Spleen (tissue), 7 donors: ENCODE results near the gene PDE4B.

Experiments used
- CTCF ChIP-seq, 11 experiments: fragments of 200-600 bp in 7 of 11; fragments of 450-650 bp in 4 of 11; sonication (generic) in 4 of 11; IDR thresholded peaks in 8 of 11; conservative IDR thresholded peaks in 3 of 11; 1 replicate in 7 of 11; 2 replicates in 4 of 11; pipeline versions ENCODE4 v1.4.0 to v1.8.0; 2016 to 2021; ENCODE audit warnings: antibody characterized with exemption in 11 of 11, inconsistent platforms in 4 of 11, mild to moderate bottlenecking in 1 of 11
- POLR2A ChIP-seq, 3 donors: fragments of 450-650 bp; IDR thresholded peaks; one replicate each; pipeline ENCODE4 v1.5.1; 2017; ENCODE audit warnings: antibody characterized with exemption in 3 of 3, mild to moderate bottlenecking in 1 of 3
- donor health status: DM: no; HTN: no; CAD: no; lungs with moderate emphysema.
- donor health status: DM: no; HTN: no; CAD: no.
- donor health status: DM: no; HTN: no; CAD: no.

GRCh38 chr1:66370462-66370971, 577.8 kb downstream of the PDE4B start:
- no peak for TF ChIP-seq POLR2A (IDR thresholded peaks at IDR 0.05)
- no peak for TF ChIP-seq CTCF (IDR thresholded peaks at IDR 0.05 in 8 of 11, conservative IDR thresholded peaks at IDR 0.05 in 3 of 11)
